ENCODE results near the gene PGAP1. TPM values are rescaled to one million over a fixed set of nuclear protein-coding genes. Genes with fewer than 3 reads are reported as not detected.

The PGAP1 gene
- total RNA-seq, 2 donors from 2014 or later, result 39.2 to 43.6 TPM

- H3K9me3 ChIP-seq (ENCODE audit: control insufficient read depth, low read length), result peaks cover 8% of the 10 kb centered on the region
- Mint-ChIP-seq H3K9me3 (peaks cover 10% of the 10 kb centered on the region), H3K27me3 (ENCODE audit: insufficient read depth) (no peaks in the 10 kb centered on the region), H3K4me1 (peaks cover 42% of the 10 kb centered on the region), H3K4me3 (no peak overlapping the region), H3K27ac (no peak overlapping the region), H3K36me3 (ENCODE audit: low read depth) (no peaks in the 10 kb centered on the region)
- H3K9ac ChIP-seq (ENCODE audit: extremely low read depth, low read length, poor library complexity, severe bottlenecking), result no peak overlapping the region
- WGBS, 2 experiments (ENCODE audit: insufficient coverage in 1 of 2, insufficient read length in 1 of 2), result 97 to 100% methylated on average over 2 of the region's 2 CpGs
- H3K27me3 ChIP-seq (ENCODE audit: control insufficient read depth, insufficient read depth, low read length, poor library complexity, severe bottlenecking), result no peaks in the 10 kb centered on the region
- H3K36me3 ChIP-seq (ENCODE audit: control insufficient read depth, insufficient read depth, low read length), result no peaks in the 10 kb centered on the region
- peaks cover 7% of the 10 kb centered on the region for H3K4me1 ChIP-seq (ENCODE audit: control insufficient read depth, insufficient read depth, low read length)
- TF ChIP-seq CTCF (conservative IDR thresholded peaks at IDR 0.05), result no peak
- no peak overlapping the region for H3K27ac ChIP-seq (ENCODE audit: low read depth, low read length)
- DNase-seq, result no peak
- H3K4me3 ChIP-seq (ENCODE audit: low read length), result no peak overlapping the region
Measured at GRCh38 chr2:196962325-196962724, 35.8 kb upstream of the PGAP1 start.

GRCh38 chr2:196961889-196962288 is 35.4 kb upstream of the PGAP1 start:
- Histone ChIP-seq H3K9me3 (ENCODE audit: control insufficient read depth, low read length) (peaks cover 8% of the 10 kb centered on the region), H3K27ac (ENCODE audit: low read depth, low read length) (no peak overlapping the region), H3K27me3 (ENCODE audit: control insufficient read depth, insufficient read depth, low read length, poor library complexity, severe bottlenecking) (no peaks in the 10 kb centered on the region), H3K36me3 (ENCODE audit: control insufficient read depth, insufficient read depth, low read length) (no peaks in the 10 kb centered on the region), H3K4me3 (ENCODE audit: low read length) (no peak overlapping the region), H3K9ac (ENCODE audit: extremely low read depth, low read length, poor library complexity, severe bottlenecking) (no peak overlapping the region), H3K4me1 (ENCODE audit: control insufficient read depth, insufficient read depth, low read length) (peaks cover 7% of the 10 kb centered on the region)
- DNase-seq, result no peak
- H3K4me3 Mint-ChIP-seq, result no peak overlapping the region
- H3K27me3 Mint-ChIP-seq (ENCODE audit: insufficient read depth), result no peaks in the 10 kb centered on the region
- peaks cover 42% of the 10 kb centered on the region for H3K4me1 Mint-ChIP-seq
- H3K27ac Mint-ChIP-seq, result no peak overlapping the region
- no peak for TF ChIP-seq CTCF (conservative IDR thresholded peaks at IDR 0.05)
- peaks cover 8% of the 10 kb centered on the region for H3K9me3 Mint-ChIP-seq
- no peaks in the 10 kb centered on the region for H3K36me3 Mint-ChIP-seq (ENCODE audit: low read depth)

- Mint-ChIP-seq H3K27me3 (ENCODE audit: insufficient read depth) (no peaks in the 10 kb centered on the region), H3K9me3 (peaks cover 8% of the 10 kb centered on the region), H3K4me3 (no peak overlapping the region), H3K27ac (no peak overlapping the region), H3K36me3 (ENCODE audit: low read depth) (no peaks in the 10 kb centered on the region), H3K4me1 (peaks cover 45% of the 10 kb centered on the region)
- peaks cover 8% of the 10 kb centered on the region for H3K9me3 ChIP-seq (ENCODE audit: control insufficient read depth, low read length)
- H3K4me1 ChIP-seq (ENCODE audit: control insufficient read depth, insufficient read depth, low read length), result peaks cover 7% of the 10 kb centered on the region
- no peak overlapping the region for H3K9ac ChIP-seq (ENCODE audit: extremely low read depth, low read length, poor library complexity, severe bottlenecking)
- TF ChIP-seq CTCF (conservative IDR thresholded peaks at IDR 0.05), result no peak
- DNase-seq, result no peak
- WGBS, 2 experiments (ENCODE audit: insufficient coverage in 1 of 2, insufficient read length in 1 of 2), result 94 to 95% methylated on average over 3 of the region's 3 CpGs
- H3K27ac ChIP-seq (ENCODE audit: low read depth, low read length), result no peak overlapping the region
- H3K4me3 ChIP-seq (ENCODE audit: low read length), result no peak overlapping the region
- no peaks in the 10 kb centered on the region for H3K36me3 ChIP-seq (ENCODE audit: control insufficient read depth, insufficient read depth, low read length)
- H3K27me3 ChIP-seq (ENCODE audit: control insufficient read depth, insufficient read depth, low read length, poor library complexity, severe bottlenecking), result no peaks in the 10 kb centered on the region
Measured at GRCh38 chr2:196959734-196960338, 33.3 kb upstream of the PGAP1 start.
